T-helper 9 cell (primary cell): Measurements from ENCODE around the gene SEMA4D.

ENCODE experiments used
- DNase-seq: peaks from one replicate; pipeline ENCODE4 v3.0.0-alpha.2; 2020

Gene SEMA4D

DNA sequence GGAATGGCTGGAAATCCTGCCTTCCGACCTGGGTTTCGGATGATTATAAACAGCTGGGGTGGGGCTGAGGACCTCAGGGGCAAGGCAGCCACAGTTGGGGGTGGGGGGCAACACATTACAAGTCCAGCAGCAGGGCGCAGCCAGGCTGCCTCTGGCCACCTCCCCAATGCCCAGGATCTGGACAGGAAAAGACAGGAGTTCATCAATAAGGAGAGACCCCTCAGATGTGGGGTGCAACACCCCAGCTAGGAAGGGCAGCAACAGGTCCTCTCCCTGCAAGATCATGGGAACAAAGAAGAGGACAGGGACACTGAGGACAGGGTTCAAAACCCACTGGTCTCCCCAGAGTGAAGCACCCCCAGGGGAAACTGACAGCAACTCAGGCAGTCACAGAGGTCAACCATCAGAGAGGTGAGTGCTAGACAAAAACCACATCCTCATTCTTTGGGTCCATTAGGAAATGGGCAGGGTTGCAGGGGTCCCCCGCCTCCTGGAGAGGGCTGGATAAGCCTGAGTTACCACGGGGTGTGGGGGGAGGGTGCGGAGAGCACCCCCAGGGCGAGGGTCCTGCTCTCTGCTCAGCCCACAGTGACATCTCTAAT is 33.5 kb downstream of the SEMA4D start:
- no peak for DNase-seq

DNA sequence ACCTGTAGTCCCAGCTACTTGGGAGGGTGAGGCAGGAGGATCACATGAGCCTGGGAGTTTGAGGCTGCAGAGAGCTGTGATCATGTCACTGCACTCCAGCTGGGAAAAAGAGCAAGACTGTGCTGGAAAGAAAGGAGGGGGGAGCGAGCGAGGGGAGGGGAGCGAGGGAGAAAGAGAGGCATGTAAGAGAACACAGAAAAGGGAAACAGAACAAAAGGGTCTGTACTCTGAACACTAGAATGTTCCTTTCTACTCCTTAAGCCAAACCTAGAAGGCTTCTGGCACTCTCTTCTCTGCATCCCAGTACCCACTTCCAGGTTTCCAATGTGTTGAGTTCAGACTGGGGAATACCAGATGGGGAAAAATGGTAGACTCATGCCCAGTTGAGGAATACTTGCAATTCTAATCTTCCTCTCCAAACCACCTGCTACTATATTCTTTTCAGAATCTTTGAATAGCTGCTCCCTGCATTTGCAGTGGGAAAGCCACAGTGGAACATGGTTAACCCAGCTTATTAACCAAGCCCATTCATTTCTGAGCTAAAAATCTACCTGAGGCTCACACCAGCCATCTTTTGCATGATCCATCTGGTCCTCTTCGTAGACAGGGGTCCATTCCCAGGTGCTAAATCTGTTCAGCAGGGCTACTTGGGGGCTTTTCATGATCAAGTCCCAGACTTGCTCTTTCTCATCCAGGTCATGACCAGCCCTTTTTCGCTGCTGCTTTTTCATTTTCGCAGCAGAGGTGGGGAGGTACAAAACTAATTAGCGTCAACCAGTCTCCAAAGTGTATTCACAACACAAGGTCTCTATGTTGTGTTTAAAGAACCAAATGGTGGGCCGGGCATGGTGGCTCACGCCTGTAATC is 34.9 kb downstream of the SEMA4D start:
- DNase-seq, result no peak

GRCh38 chr9:89462199-89462598 is 35.7 kb downstream of the SEMA4D start:
- DNase-seq, result no peak

DNA sequence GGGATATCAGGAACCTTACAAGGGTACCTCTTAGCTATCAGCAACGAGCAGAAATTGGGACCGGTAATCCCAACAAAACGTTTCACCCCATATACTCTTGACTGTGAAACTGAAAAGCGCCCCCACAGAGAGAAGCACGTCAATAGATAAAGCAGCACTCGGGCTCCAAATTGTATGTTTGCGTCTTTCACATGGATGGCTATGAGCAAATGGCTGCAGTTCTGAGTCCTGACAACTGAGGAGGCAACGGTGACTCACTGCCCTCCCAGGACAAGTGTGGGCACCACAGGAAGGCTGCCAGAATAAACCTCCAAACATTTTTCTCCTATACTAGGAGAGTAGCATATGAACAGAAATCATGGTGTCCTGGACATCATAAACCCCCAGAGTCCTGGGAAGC is 36.6 kb downstream of the SEMA4D start:
- DNase-seq, result no peak

GRCh38 chr9:89460551-89460950 is 37.4 kb downstream of the SEMA4D start:
- no peak for DNase-seq

DNA sequence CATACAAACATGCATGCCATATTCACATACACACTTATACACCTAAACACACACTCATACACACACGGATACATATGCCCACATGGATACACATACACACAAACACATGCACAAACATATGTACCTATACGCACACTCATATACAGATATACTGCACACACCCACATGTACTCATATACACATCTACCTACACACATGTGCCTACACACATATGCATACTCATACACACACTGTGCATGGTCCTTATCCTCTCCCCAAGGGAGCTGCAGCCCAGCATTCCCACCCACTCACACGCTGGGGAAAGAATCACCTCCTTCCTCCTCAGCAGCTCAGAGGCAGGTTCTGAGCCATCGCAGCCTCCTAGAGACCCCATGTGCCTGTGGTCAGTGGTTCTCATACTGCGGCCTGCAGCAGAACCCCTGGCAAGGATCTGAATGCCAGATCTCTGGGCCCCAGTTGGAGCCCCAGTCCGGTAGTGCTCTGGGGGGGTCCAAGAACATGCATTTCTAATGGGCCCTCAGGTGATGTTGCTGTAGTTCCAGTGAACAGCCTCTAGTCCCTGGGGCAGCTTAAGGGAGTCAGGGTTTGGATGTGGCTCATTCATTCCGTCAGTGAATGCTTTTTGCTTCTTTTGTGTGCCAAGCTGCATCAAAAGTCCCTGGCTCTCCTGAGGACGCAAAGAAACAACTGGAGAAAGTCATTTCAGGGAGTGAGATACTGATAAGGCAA is 39.0 kb downstream of the SEMA4D start:
- DNase-seq, result no peak

DNA sequence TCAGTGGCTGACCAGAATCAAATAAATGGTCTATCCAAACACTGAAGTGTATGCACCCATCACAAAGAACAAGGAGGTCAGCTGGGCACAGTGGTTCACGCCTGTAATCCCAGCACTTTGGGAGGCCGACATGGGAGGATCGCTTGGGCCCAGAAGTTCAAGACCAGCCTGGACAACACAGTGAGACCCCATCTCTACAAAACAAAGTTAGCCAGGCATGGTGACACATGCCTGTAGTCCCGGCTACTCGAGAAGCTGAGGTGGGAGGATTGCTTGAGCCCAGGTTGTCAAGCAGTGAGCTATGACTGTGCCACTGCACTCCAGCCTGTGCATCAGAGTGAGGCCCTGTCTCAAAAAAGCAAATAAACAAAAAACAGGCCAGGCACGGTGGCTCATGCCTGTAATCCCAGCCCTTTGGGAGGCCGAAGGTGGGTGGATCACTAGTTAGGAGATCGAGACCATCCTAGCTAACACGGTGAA is 40.5 kb downstream of the SEMA4D start:
- DNase-seq, result no peak

GRCh38 chr9:89455356-89455824 is 42.5 kb downstream of the SEMA4D start:
- no peak for DNase-seq

- DNase-seq, result no peak
These were observed 43.2 kb downstream of the SEMA4D start for GRCh38 chr9:89454498-89455355.

GRCh38 chr9:89453452-89453851 is 44.5 kb downstream of the SEMA4D start:
- no peak for DNase-seq

- no peak for DNase-seq
These were observed 45.4 kb downstream of the SEMA4D start for GRCh38 chr9:89452561-89452960.

DNA sequence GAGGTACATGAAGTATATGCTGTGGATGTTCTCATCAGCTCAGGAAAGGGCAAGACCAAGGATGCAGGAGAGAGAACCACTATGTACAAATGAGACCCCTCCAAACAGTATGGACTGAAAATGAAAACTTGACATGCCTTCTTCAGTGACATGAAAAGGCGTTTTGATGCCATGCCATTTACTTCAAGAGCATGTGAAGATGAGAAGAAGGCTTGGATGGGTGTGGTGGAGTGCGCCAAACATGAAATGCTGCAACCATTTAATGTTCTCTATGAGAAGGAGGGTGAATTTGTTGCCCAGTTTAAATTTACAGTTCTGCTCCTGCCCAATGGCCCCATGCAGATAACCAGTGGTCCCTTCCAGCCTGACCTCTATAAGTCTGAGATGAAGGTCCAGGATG is 47.7 kb downstream of the SEMA4D start:
- no peak for DNase-seq

DNA sequence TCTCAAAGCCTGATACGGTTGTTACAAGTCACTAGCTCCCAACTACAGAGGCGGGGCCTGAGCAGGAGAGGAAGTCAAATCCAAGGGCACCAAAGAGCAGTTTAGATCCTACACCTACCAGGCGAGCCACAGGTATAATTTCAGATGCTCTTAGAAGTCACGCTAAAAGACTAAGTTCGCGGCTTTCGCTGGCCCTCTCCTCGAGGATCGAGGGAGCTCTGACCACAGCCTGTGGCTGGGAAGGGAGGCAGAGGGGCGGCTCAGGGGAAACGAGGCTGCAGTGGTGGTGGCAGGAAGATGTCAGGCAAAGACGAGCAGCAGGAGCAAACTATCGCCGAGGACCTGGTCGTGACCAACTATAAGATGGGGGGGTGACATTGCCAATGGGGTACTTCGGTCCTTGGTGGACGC is 48.6 kb downstream of the SEMA4D start:
- DNase-seq, result no peak

- DNase-seq, result no peak
These were observed 49.1 kb downstream of the SEMA4D start for GRCh38 chr9:89448821-89449220.

DNA sequence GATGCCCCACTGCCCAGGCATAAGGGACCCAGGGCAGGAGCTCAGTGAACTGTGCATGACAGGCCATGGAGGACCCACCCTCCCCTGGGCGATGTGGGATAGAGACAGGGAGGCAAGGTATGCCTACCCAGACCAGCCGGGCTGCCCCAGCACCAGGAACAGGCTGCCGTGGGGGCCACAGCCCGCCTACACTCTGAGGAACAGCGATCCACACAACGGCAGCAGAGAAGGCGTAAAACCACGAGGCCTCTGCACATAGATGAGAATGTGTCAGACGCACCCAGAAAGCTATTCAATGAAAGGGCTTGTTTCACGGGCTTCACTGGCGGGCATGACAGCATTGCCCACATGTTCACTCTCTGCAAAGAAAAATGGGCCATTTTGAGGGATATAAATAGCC is 49.5 kb downstream of the SEMA4D start:
- DNase-seq, result no peak

DNA sequence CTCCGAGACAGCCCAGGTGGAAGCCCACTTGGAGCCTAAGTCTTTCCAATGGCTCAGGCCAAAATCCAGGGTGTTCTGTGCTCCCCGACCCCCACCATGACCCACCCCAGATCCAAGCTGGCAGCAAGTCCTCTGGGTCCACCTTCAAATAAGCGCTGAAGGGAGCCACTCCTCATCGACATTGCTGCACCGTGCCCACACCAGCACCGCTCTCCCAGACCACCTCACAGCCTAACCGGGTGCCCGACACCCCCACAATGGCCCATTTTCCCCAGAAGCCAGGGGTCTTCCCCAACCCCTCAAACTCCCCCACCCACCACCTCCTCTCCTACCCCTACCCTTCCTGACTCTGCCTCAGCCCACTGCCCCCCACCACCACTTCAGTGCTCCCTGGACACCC is 50.5 kb downstream of the SEMA4D start:
- DNase-seq, result no peak

GRCh38 chr9:89446961-89447310 is 51.0 kb downstream of the SEMA4D start:
- DNase-seq, result no peak

- DNase-seq, result no peak
These were observed 51.5 kb downstream of the SEMA4D start for GRCh38 chr9:89446261-89446960.

DNA sequence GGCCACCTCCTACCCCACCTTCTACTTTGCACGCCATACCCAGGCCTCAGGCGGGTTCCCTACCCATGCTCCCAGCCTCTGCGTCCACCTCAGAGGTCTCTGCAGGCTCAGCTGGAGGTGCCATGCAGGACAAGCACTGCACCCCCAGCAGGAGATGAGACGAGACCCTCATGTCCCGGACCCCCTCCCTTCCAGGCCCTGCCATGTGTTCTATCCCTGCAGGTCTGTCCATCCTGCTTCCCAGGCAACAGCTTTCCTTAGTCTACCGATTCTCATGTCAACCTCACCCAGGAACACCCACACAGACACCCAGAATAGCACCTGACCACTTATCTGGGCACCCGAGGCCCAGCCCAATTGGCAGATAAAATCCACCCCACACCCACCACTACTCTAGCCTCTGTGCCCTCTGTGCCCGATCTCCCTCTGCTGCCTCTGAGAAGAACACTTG is 52.1 kb downstream of the SEMA4D start:
- no peak for DNase-seq

- no peak for DNase-seq
These were observed 52.8 kb downstream of the SEMA4D start for GRCh38 chr9:89444925-89445765.

DNA sequence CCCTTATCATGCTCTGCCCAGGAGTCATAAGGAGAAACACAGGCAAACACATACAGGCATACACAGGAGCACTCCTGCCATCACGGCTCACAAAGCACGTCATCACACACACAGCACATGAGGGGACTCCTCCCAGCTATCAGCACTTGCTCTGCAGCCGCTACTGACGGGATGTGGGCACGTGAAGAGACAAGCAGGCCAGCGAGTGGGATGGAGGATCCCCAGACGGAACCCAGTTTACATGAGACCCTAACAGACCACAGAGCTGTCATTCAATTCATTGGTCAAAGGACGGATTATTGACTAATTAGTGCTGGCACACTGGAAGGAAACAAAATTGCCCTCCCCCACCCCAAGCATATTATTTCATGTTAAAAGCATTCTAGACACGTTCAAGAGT is 53.6 kb downstream of the SEMA4D start:
- peak; percentile 50 for DNase-seq
